H1 (cell line): ENCODE results near the gene ARHGEF2. TPM values are rescaled to one million over a fixed set of nuclear protein-coding genes. Genes with fewer than 3 reads are reported as not detected.
A peak's percentile ranks its signal among the peaks of the same experiment; 100 is the strongest.

Experiments used
- CTCF ChIA-PET: fragments of 300-600 bp; sonication (Branson Sonifier 250); formaldehyde crosslinking; loops from one replicate; lab custom pipeline; 2021; ENCODE audit not compliant: partially characterized antibody; lab: Charles Lee
- POLR2A ChIA-PET: fragments of 300-600 bp; sonication (Branson Sonifier 250); formaldehyde crosslinking; loops from one replicate; lab custom pipeline; 2021; ENCODE audit warnings: inconsistent platforms; ENCODE audit not compliant: partially characterized antibody; lab: Charles Lee
- DNase-seq, 2 experiments: peaks; one replicate each; pipeline versions ENCODE4 v3.0.0 to v3.0.0-alpha.2; 2010 to 2022; ENCODE audit warnings: low spot score in 2 of 2, low read depth in 1 of 2, mixed read lengths in 1 of 2
- FAIRE-seq: peaks from 2 replicates; lab custom pipeline; 2011; peaks lifted over from hg19 to GRCh38; lab: Jason Lieb, UNC
- H2AFZ ChIP-seq: 2 replicates; pipeline ENCODE4 v1.8.1; 2012; ENCODE audit warnings: low read length, inconsistent platforms
- H2AK5ac ChIP-seq: 2 replicates; pipeline ENCODE4 v1.6.1; 2013; ENCODE audit warnings: low read depth, low read length
- H2BK120ac ChIP-seq: replicated peaks from 2 replicates; pipeline ENCODE3; 2013; ENCODE audit warnings: low read depth, low read length, inconsistent platforms
- H2BK12ac ChIP-seq: 2 replicates; pipeline ENCODE4 v1.6.1; 2013; ENCODE audit warnings: low read depth, low read length
- H2BK15ac ChIP-seq: 2 replicates; pipeline ENCODE4 v1.6.1; 2013; ENCODE audit warnings: low read length
- H2BK20ac ChIP-seq: 2 replicates; pipeline ENCODE4 v1.6.1; 2013; ENCODE audit warnings: low read length
- H2BK5ac ChIP-seq: 2 replicates; pipeline ENCODE4 v1.6.1; 2013; ENCODE audit warnings: low read depth, low read length
- H3K14ac ChIP-seq: 2 replicates; pipeline ENCODE4 v1.6.1; 2013; ENCODE audit warnings: inconsistent platforms; ENCODE audit not compliant: insufficient read length
- H3K18ac ChIP-seq: 2 replicates; pipeline ENCODE4 v1.6.1; 2013; ENCODE audit warnings: low read length; ENCODE audit errors: extremely low read depth
- H3K23ac ChIP-seq: 2 replicates; pipeline ENCODE4 v1.6.1; 2013; ENCODE audit warnings: inconsistent platforms; ENCODE audit not compliant: insufficient read length
- H3K23me2 ChIP-seq: 2 replicates; pipeline ENCODE4 v1.6.1; 2013; ENCODE audit warnings: low read depth, low read length
- H3K27ac ChIP-seq: 2 replicates; pipeline ENCODE4 v1.6.1; 2011; ENCODE audit warnings: low read depth, low read length, inconsistent platforms
- H3K27me3 ChIP-seq, 4 experiments: replicated peaks in 1 of 4; 1 replicate in 1 of 4; 2 replicates in 3 of 4; pipeline versions ENCODE4 v1.6.1 to v1.8.1; 2011 to 2013; ENCODE audit warnings: low read length in 3 of 4, mild to moderate bottlenecking in 3 of 4, inconsistent platforms in 2 of 4, mixed read lengths in 2 of 4, moderate library complexity in 1 of 4; ENCODE audit not compliant: control insufficient read depth in 3 of 4, insufficient read depth in 3 of 4; ENCODE audit errors: extremely low read depth in 1 of 4
- H3K36me3 ChIP-seq, 4 experiments: 2 replicates each; pipeline versions ENCODE4 v1.6.1 to v1.8.1; 2011 to 2013; ENCODE audit warnings: mild to moderate bottlenecking in 4 of 4, low read length in 3 of 4, moderate library complexity in 2 of 4, control low read depth in 1 of 4, inconsistent platforms in 1 of 4; ENCODE audit not compliant: insufficient read depth in 4 of 4, control insufficient read depth in 2 of 4
- H3K4ac ChIP-seq: replicated peaks from 2 replicates; pipeline ENCODE3; 2013; ENCODE audit warnings: low read length, low read depth, mixed read lengths, inconsistent platforms; ENCODE audit not compliant: insufficient read length
- H3K4me1 ChIP-seq, 4 experiments: replicated peaks in 1 of 4; 1 replicate in 1 of 4; 2 replicates in 3 of 4; pipeline versions ENCODE4 v1.6.1 to v1.8.1; 2011 to 2013; ENCODE audit warnings: low read length in 3 of 4, inconsistent platforms in 2 of 4, mixed read lengths in 1 of 4; ENCODE audit not compliant: insufficient read depth in 4 of 4, control insufficient read depth in 3 of 4
- H3K4me2 ChIP-seq, 2 experiments: 2 replicates each; pipeline versions ENCODE4 v1.6.1 to v1.8.1; 2011 to 2013; ENCODE audit warnings: low read depth in 2 of 2, low read length in 2 of 2, control low read depth in 1 of 2, inconsistent platforms in 1 of 2, mild to moderate bottlenecking in 1 of 2; ENCODE audit not compliant: insufficient read depth in 1 of 2
- H3K4me3 ChIP-seq, 4 experiments: fragments of 200-600, 300-600 bp in 1 of 4; sonication (generic), shearing (Covaris generic), sonication (Bioruptor Twin) in 1 of 4; 2 replicates each; pipeline versions ENCODE4 v1.5.1 to v1.8.1; 2011 to 2016; ENCODE audit warnings: low read length in 4 of 4, low read depth in 3 of 4, control low read depth in 2 of 4, inconsistent platforms in 2 of 4, mild to moderate bottlenecking in 2 of 4, mixed read lengths in 1 of 4, moderate library complexity in 1 of 4; ENCODE audit not compliant: insufficient read depth in 2 of 4; ENCODE audit errors: extremely low read depth in 1 of 4
- H3K56ac ChIP-seq: replicated peaks from 2 replicates; pipeline ENCODE3; 2013; ENCODE audit warnings: low read depth, mild to moderate bottlenecking, mixed read lengths, low read length, inconsistent platforms; ENCODE audit not compliant: insufficient read length
- H3K79me1 ChIP-seq: 2 replicates; pipeline ENCODE4 v1.6.1; 2013; ENCODE audit warnings: low read depth, low read length, control low read depth
- H3K79me2 ChIP-seq, 2 experiments: 2 replicates each; pipeline versions ENCODE4 v1.6.1 to v1.8.1; 2012 to 2013; ENCODE audit warnings: low read length in 2 of 2, mild to moderate bottlenecking in 2 of 2, inconsistent platforms in 1 of 2; ENCODE audit not compliant: insufficient read depth in 2 of 2, control insufficient read depth in 1 of 2
- H3K9ac ChIP-seq, 4 experiments: replicated peaks in 1 of 4; 1 replicate in 1 of 4; 2 replicates in 3 of 4; pipeline versions ENCODE4 v1.6.1 to v1.8.1; 2011 to 2013; ENCODE audit warnings: low read depth in 3 of 4, low read length in 3 of 4, control low read depth in 2 of 4, mild to moderate bottlenecking in 2 of 4, moderate library complexity in 2 of 4, inconsistent platforms in 1 of 4; ENCODE audit errors: extremely low read depth in 1 of 4
- H3K9me3 ChIP-seq, 2 experiments: 2 replicates each; pipeline versions ENCODE4 v1.6.1 to v1.8.1; 2012 to 2013; ENCODE audit warnings: mild to moderate bottlenecking in 2 of 2, moderate library complexity in 2 of 2, control low read depth in 1 of 2, inconsistent platforms in 1 of 2, low read depth in 1 of 2, low read length in 1 of 2, mixed read lengths in 1 of 2; ENCODE audit not compliant: insufficient read depth in 2 of 2
- H4K20me1 ChIP-seq, 2 experiments: replicated peaks in 1 of 2; 2 replicates each; pipeline versions ENCODE3 to v1.8.1; 2011 to 2013; ENCODE audit warnings: inconsistent platforms in 2 of 2, low read length in 2 of 2, mild to moderate bottlenecking in 1 of 2; ENCODE audit not compliant: insufficient read depth in 2 of 2, control insufficient read depth in 1 of 2
- H4K5ac ChIP-seq: 2 replicates; pipeline ENCODE4 v1.6.1; 2013; ENCODE audit warnings: low read length, low read depth, mixed read lengths, inconsistent platforms; ENCODE audit not compliant: insufficient read length
- H4K8ac ChIP-seq: 2 replicates; pipeline ENCODE4 v1.8.0; 2013; ENCODE audit warnings: mild to moderate bottlenecking, moderate library complexity, low read length, inconsistent platforms; ENCODE audit not compliant: insufficient read depth; ENCODE audit errors: extremely low read depth
- H4K91ac ChIP-seq: replicated peaks from 2 replicates; pipeline ENCODE3; 2013; ENCODE audit warnings: low read length, mixed read lengths, inconsistent platforms; ENCODE audit not compliant: insufficient read length
- CEBPB ChIP-seq: IDR thresholded peaks from 2 replicates; pipeline ENCODE4 v1.6.1; 2012; ENCODE audit warnings: low read depth, low read length
- GTF2F1 ChIP-seq: IDR thresholded peaks from 2 replicates; pipeline ENCODE4 v1.6.1; 2012; ENCODE audit warnings: low read depth, low read length, improper control_type of control experiment, borderline replicate concordance
- POLR2A ChIP-seq, 2 experiments: IDR thresholded peaks; 1 replicate in 1 of 2; 2 replicates in 1 of 2; pipeline ENCODE4 v1.6.1; 2011; ENCODE audit warnings: low read depth in 2 of 2, low read length in 2 of 2, mild to moderate bottlenecking in 2 of 2; ENCODE audit errors: control extremely low read depth in 1 of 2
- SP4 ChIP-seq: IDR thresholded peaks from 2 replicates; pipeline ENCODE4 v1.6.1; 2012; ENCODE audit warnings: low read length, inconsistent platforms
- WGBS, 2 experiments: shearing (Covaris generic) in 1 of 2; methylation state at CpG; one replicate each; pipeline versions ENCODE4 v1.1.6 to v1.1.7; 2013 to 2015; ENCODE audit warnings: low lambda C conversion rate in 2 of 2, mixed read lengths in 2 of 2, inconsistent platforms in 1 of 2, low coverage in 1 of 2, missing lambda C conversion rate in 1 of 2; ENCODE audit not compliant: insufficient replicate concordance in 2 of 2, insufficient coverage in 1 of 2, insufficient read length in 1 of 2; ENCODE audit errors: extremely low coverage in 1 of 2, missing lambda C conversion rate in 1 of 2; 5-methylcytosine and 5-hydroxymethylcytosine counted together
- polyA plus RNA-seq, 7 experiments: library from polyadenylated mRNA; depleted of rRNA in 3 of 7; stranded (reverse) in 5 of 7; unstranded in 2 of 7; fragments of >200 nt in 5 of 7; fragments of 200-250 nt in 2 of 7; gene quantifications; 1 replicate in 5 of 7; 2 replicates in 1 of 7; 4 replicates in 1 of 7; pipeline versions ENCODE4 v1.2.1 to v1.2.3, GENCODE V29; 2011 to 2013; ENCODE audit warnings: missing spikeins in 2 of 7, mixed read lengths in 2 of 7
- total RNA-seq: library from RNA; stranded (reverse); fragmentation: NEBNext Ultra II Directional; extraction: Animal tissue kit (Norgen Biotek cat#: 25700); gene quantifications from 2 replicates; pipeline ENCODE4 v1.2.1, GENCODE V29; 2021
- TF ChIP-seq, protein P1 (sequence below), 3 experiments: IDR thresholded peaks; 1 replicate in 2 of 3; 2 replicates in 1 of 3; pipeline versions ENCODE4 v1.5.1 to v1.6.1; 2011; ENCODE audit warnings: low read length in 3 of 3, mild to moderate bottlenecking in 3 of 3, inconsistent platforms in 2 of 3, low read depth in 1 of 3, moderate library complexity in 1 of 3; ENCODE audit not compliant: insufficient read depth in 1 of 3; ENCODE audit errors: control extremely low read depth in 1 of 3

The ARHGEF2 gene
- total and polyA plus RNA-seq, 2 of the 8 experiments (the other 6 are each of a cell fraction or from before 2014, with no cell fraction given), result 42.7 to 80.5 TPM

DNA sequence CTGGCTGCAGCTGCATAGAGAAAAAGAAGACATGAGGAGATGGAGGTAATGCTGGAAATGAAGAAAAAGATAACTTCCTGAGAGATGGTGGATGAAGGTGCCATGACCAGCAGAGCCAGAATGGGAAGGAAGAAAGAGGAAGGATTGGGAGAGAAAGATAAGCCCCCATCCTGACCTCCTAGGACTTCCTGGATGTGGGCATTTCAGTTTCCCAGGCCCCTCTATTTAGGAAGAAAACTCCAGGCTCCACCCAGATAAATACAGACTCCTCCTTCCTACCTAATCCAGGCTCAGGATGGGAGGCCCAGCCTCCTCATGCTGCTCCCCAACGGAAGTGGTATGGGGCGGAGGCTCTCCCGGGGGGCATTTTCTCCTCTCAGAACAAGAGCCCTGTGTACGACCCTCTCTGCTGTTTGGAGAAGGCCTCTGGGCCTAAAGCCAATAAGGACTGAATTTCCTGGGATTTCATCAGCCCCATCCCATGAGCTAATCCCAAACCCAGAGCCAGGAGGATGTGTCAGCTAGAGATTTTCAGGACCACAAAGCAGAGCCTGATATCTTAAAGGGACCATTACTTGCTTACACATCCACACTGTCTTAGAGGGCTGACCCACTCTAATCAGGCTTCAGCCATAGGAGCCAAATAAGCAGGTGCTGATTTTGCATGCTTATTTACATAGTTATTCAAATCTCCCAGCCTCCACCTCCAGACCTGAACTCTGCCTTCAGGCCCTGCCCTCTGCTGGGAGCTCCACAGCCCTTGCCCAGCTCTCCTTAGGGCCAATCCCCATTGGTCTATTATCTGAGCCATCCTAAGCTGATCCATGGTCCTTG lies 5.1 kb upstream of the ARHGEF2 start:
- Histone ChIP-seq H4K20me1 (no peaks in the 10 kb centered on the region), H3K79me2 (no peaks in the 10 kb centered on the region), H2BK5ac (peak overlapping the region; percentile 47), H3K9ac (no peak overlapping the region), H4K8ac (no peak overlapping the region), H4K91ac (peak overlapping the region; percentile 63), H3K23ac (no peak overlapping the region), H3K18ac (peak overlapping the region; percentile 13), H4K5ac (no peak overlapping the region), H2AK5ac (peak overlapping the region; percentile 72), H3K27me3 (no peaks in the 10 kb centered on the region), H3K4ac (no peak overlapping the region), H3K14ac (no peak overlapping the region), H2AFZ (no peak overlapping the region), H3K56ac (no peak overlapping the region), H3K9me3 (no peaks in the 10 kb centered on the region), H3K36me3 (no peaks in the 10 kb centered on the region), H2BK15ac (peak overlapping the region; percentile 99), H3K4me3 (peak overlapping the region in 3 of 4 experiments; percentile 14 to 46 (median 30); a peak in 4 of 8 replicates), H2BK12ac (peak overlapping the region; percentile 76), H3K4me1 (peaks cover 21 to 36% (median 26%) of the 10 kb centered on the region in 4 experiments), H2BK20ac (peak overlapping the region; percentile 62; the same call in 1 of the 2 replicates), H3K27ac (peak overlapping the region; percentile 9; the same call in 1 of the 2 replicates), H3K23me2 (peaks cover 7% of the 10 kb centered on the region; the same call in 1 of the 2 replicates), H2BK120ac (no peak overlapping the region), H3K4me2 (peak overlapping the region; percentile 42 to 52), H3K79me1 (no peaks in the 10 kb centered on the region)
- ChIA-PET CTCF (interaction anchor here (0.7 to 9.6 kb wide), 24 partner anchors 7 to 899 kb away, joined by 3 to 126 read pairs (median 5); partner anchors contain the start of genes ARHGEF2, RAB25 and SSR2), POLR2A (interaction anchor here (0.7 to 19.2 kb wide), 27 partner anchors 10 to 1012 kb away, joined by 3 to 282 read pairs (median 5); partner anchors contain the start of genes ARHGEF2, KHDC4, MEX3A and RAB25)
- WGBS, 2 experiments, result 79% methylated on average over 4 of the region's 4 CpGs; no CpG with 5 or more reads in 1 of the 2 experiments
- DNase-seq, result peak in 1 of 2 experiments; percentile 54
- TF ChIP-seq CEBPB (peak; percentile 41; the same call in 1 of the 2 replicates), SP4 (0 out of 2 replicates have a peak, but pooled peaks have one; percentile 10), POLR2A (IDR thresholded peaks at IDR 0.05; ENCODE audit: control extremely low read depth in 1 of 2, low read depth in 2 of 2, low read length in 2 of 2) (peak in 1 of 2 experiments; percentile 49; a peak in 1 of 3 replicates), GTF2F1 (no peak)
- TF ChIP-seq, protein P1, sequence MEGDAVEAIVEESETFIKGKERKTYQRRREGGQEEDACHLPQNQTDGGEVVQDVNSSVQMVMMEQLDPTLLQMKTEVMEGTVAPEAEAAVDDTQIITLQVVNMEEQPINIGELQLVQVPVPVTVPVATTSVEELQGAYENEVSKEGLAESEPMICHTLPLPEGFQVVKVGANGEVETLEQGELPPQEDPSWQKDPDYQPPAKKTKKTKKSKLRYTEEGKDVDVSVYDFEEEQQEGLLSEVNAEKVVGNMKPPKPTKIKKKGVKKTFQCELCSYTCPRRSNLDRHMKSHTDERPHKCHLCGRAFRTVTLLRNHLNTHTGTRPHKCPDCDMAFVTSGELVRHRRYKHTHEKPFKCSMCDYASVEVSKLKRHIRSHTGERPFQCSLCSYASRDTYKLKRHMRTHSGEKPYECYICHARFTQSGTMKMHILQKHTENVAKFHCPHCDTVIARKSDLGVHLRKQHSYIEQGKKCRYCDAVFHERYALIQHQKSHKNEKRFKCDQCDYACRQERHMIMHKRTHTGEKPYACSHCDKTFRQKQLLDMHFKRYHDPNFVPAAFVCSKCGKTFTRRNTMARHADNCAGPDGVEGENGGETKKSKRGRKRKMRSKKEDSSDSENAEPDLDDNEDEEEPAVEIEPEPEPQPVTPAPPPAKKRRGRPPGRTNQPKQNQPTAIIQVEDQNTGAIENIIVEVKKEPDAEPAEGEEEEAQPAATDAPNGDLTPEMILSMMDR (IDR thresholded peaks at IDR 0.05; ENCODE audit: control extremely low read depth in 1 of 3, insufficient read depth in 1 of 3, low read depth in 1 of 3, low read length in 3 of 3), result peak; percentile 12 to 23 (median 19); a peak in 2 of 4 replicates
- no peak for FAIRE-seq
